Measurements from ENCODE around the gene KCNIP3. TPM values are rescaled to one million over a fixed set of nuclear protein-coding genes. Genes with fewer than 3 reads are reported as not detected.

KCNIP3 gene
- total RNA-seq, 1 donor from 2014 or later = 3.0 TPM

GRCh38 chr2:95327861-95328260 is 30.7 kb downstream of the KCNIP3 start:
- Histone ChIP-seq H3K9me3 (no peaks in the 10 kb centered on the region), H3K27me3 (no peaks in the 10 kb centered on the region), H3K4me1 (no peaks in the 10 kb centered on the region), H3K4me3 (no peak overlapping the region), H3K36me3 (no peaks in the 10 kb centered on the region), H3K27ac (no peak overlapping the region)
- DNase-seq (no peak), ATAC-seq (no peak)
- intact Hi-C loops (cut with DNase I) = no loop called here
- no peak for TF ChIP-seq CTCF (IDR thresholded peaks at IDR 0.05)

- no peaks in the 10 kb centered on the region for H3K9me3 ChIP-seq
- ATAC-seq (no peak), DNase-seq (no peak)
- H3K27me3 ChIP-seq = no peaks in the 10 kb centered on the region
- H3K4me3 ChIP-seq = no peak overlapping the region
- H3K4me1 ChIP-seq = no peaks in the 10 kb centered on the region
- no peak for TF ChIP-seq CTCF (IDR thresholded peaks at IDR 0.05)
- H3K36me3 ChIP-seq = no peaks in the 10 kb centered on the region
- intact Hi-C loops (cut with DNase I) = no loop called here
- no peak overlapping the region for H3K27ac ChIP-seq
Observed at GRCh38 chr2:95328358-95329125, 31.4 kb downstream of the KCNIP3 start.

GRCh38 chr2:95329401-95329800 is 32.3 kb downstream of the KCNIP3 start:
- no peak for TF ChIP-seq CTCF (IDR thresholded peaks at IDR 0.05)
- Histone ChIP-seq H3K4me3 (no peak overlapping the region), H3K9me3 (no peaks in the 10 kb centered on the region), H3K36me3 (no peaks in the 10 kb centered on the region), H3K4me1 (no peaks in the 10 kb centered on the region), H3K27ac (no peak overlapping the region), H3K27me3 (no peaks in the 10 kb centered on the region)
- ATAC-seq = no peak
- no peak for DNase-seq
- intact Hi-C loops (cut with DNase I) = no loop called here

DNA sequence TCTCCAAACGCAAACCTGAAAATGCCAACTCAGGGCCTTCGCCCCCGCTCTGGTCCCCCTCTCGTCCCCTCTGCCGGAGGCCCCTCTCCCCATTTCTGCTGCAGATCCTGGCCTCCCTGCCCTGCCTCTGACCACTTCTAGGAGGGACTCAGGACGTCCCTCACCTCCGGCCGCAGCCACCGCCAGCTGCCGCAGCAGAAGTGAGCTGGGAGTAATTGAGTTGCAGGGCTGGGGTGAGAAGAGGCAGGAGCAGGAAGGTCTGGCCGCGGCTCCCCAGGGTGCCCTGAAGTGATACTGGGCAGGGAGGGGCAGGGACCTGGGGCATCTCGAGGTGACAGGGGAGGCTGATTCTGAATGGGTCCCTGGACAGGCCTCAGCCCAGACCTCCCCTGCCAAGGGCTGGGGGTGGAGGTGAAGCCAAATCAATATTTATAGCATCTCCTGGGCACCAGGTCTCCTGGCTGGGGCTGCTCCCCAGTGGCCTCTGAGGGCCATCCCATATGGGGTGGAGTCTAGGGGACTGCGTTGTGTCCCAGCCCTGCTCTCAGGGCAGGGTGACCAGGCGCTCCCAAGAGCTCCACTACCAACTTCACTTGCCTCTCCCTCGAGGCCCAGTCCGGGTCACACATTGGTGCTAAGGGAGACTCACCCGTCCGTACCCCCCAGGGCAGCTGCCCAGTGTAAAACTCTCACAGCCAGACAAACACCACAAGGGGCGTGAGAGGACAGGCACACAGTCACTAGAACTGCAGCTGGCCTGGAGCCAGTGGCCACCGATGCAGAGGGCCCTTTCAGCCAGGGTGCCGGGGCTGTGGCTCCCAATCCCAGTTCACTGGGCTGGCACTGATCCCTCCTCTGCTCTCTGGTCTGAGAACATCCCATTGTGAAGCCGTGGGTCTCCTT is 33.0 kb downstream of the KCNIP3 start:
- H3K4me1 ChIP-seq = no peaks in the 10 kb centered on the region
- no peak for DNase-seq
- H3K36me3 ChIP-seq = no peaks in the 10 kb centered on the region
- H3K27me3 ChIP-seq = no peaks in the 10 kb centered on the region
- no peaks in the 10 kb centered on the region for H3K9me3 ChIP-seq
- no peak for ATAC-seq
- intact Hi-C loops (cut with DNase I) = no loop called here
- no peak overlapping the region for H3K27ac ChIP-seq
- no peak for TF ChIP-seq CTCF (IDR thresholded peaks at IDR 0.05)
- no peak overlapping the region for H3K4me3 ChIP-seq

DNA sequence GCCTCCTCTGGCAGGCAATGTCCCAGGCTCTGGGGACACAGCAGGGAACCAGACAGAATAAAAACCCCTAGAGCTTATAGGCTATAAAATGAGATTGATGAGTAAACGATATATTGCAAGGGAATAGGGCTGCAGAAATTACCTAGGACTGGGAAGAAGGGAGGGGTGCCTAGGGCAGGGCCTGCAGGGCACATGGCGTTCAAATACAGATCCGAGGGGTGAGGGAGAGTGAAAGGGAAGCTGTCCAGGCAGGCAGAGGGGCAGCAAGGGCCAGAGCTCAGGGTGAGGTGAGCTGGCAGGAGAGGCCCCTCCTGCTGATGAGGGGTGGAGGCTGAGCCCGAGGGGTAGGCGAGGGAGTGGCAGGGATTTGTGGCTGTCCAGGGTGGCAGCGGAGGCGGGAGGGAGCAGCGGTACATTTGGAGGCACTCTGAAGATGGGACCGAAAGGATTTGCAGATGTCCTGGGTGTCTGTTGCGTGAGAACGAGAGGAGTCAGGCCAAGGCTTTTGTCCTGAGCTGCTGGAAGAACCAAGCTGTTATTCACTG is 33.7 kb downstream of the KCNIP3 start:
- no peak for DNase-seq
- Histone ChIP-seq H3K27ac (no peak overlapping the region), H3K4me3 (no peak overlapping the region), H3K9me3 (no peaks in the 10 kb centered on the region), H3K4me1 (no peaks in the 10 kb centered on the region), H3K27me3 (no peaks in the 10 kb centered on the region), H3K36me3 (no peaks in the 10 kb centered on the region)
- intact Hi-C loops (cut with DNase I) = no loop called here
- no peak for TF ChIP-seq CTCF (IDR thresholded peaks at IDR 0.05)
- ATAC-seq = no peak
